K562 (cell line): ENCODE results near the gene CERS6. TPM values are rescaled to one million over a fixed set of nuclear protein-coding genes. Genes with fewer than 3 reads are reported as not detected.

ENCODE experiments used
- CBFA2T2 ChIP-seq: fragments of 450-650 bp; conservative IDR thresholded peaks from 2 replicates; pipeline ENCODE4 v1.6.1; 2017; ENCODE audit warnings: mild to moderate bottlenecking
- CBFA2T3 ChIP-seq: fragments of 450-650 bp; IDR thresholded peaks from 2 replicates; pipeline ENCODE4 v1.6.1; 2017
- CHCHD3 ChIP-seq: fragments of 250-450 bp; sonication (Bioruptor Pico); IDR thresholded peaks from 2 replicates; pipeline ENCODE4 v2.1.2; 2022; ENCODE audit warnings: mild to moderate bottlenecking
- CHD2 ChIP-seq: IDR thresholded peaks from 2 replicates; pipeline ENCODE4 v1.6.1; 2011; ENCODE audit warnings: low read depth, low read length
- FOS ChIP-seq: IDR thresholded peaks from 3 replicates; pipeline ENCODE4 v1.6.1; 2011; ENCODE audit not compliant: insufficient read length; ENCODE audit errors: extremely low read depth
- FOXM1 ChIP-seq, 2 experiments: fragments of 450-650 bp in 1 of 2; sonication (generic) in 1 of 2; formaldehyde crosslinking in 1 of 2; IDR thresholded peaks; 2 replicates each; pipeline versions ENCODE4 v1.6.1 to v1.9.0; 2017 to 2022; ENCODE audit warnings: low read depth in 2 of 2, mild to moderate bottlenecking in 2 of 2, missing genetic modification reagents in 1 of 2, moderate library complexity in 1 of 2
- HDGF ChIP-seq: fragments of 450-650 bp; IDR thresholded peaks from 2 replicates; pipeline ENCODE4 v1.6.1; 2016
- HEY1 ChIP-seq: fragments of 250-450 bp; sonication (Bioruptor Pico); IDR thresholded peaks from 2 replicates; pipeline ENCODE4 v1.5.0; 2020; ENCODE audit warnings: mild to moderate bottlenecking, moderate library complexity, borderline replicate concordance
- KAT2B ChIP-seq: IDR thresholded peaks from one replicate; pipeline ENCODE4 v1.6.1; 2012; ENCODE audit warnings: low read depth, mild to moderate bottlenecking, control low read depth, inconsistent platforms, low read length, moderate library complexity
- NR4A1 ChIP-seq, 2 experiments: fragments of 250-450 bp in 1 of 2; fragments of 450-650 bp in 1 of 2; sonication (Bioruptor Pico) in 1 of 2; IDR thresholded peaks; 2 replicates each; pipeline versions ENCODE4 v1.4.0 to v1.6.1; 2016 to 2020; ENCODE audit warnings: mild to moderate bottlenecking in 2 of 2, missing compliant biosample characterization in 1 of 2, missing genetic modification characterization in 1 of 2, moderate library complexity in 1 of 2
- OTX1 ChIP-seq: fragments of 450-650 bp; formaldehyde crosslinking; IDR thresholded peaks from 2 replicates; pipeline ENCODE4 v1.4.0; 2022; ENCODE audit warnings: mild to moderate bottlenecking
- POLR3A ChIP-seq: IDR thresholded peaks from 2 replicates; pipeline ENCODE4 v1.6.1; 2011; ENCODE audit warnings: borderline replicate concordance, mild to moderate bottlenecking, moderate library complexity; ENCODE audit not compliant: insufficient read length, insufficient read depth; ENCODE audit errors: extremely low read depth
- SAFB2 ChIP-seq: fragments of 200-400 bp; formaldehyde crosslinking; IDR thresholded peaks from 2 replicates; pipeline ENCODE4 v1.6.1; 2018; ENCODE audit warnings: borderline replicate concordance, low read length, low read depth, moderate library complexity; ENCODE audit not compliant: severe bottlenecking
- TARDBP ChIP-seq: fragments of 450-650 bp; IDR thresholded peaks from 2 replicates; pipeline ENCODE4 v1.6.1; 2016
- YY1 ChIP-seq, 3 experiments: IDR thresholded peaks; 2 replicates each; pipeline ENCODE4 v1.6.1; 2011; ENCODE audit warnings: low read length in 2 of 3, mild to moderate bottlenecking in 2 of 3, moderate library complexity in 2 of 3, borderline replicate concordance in 1 of 3, control low read depth in 1 of 3, low read depth in 1 of 3; ENCODE audit not compliant: insufficient read depth in 3 of 3, insufficient replicate concordance in 2 of 3, control insufficient read depth in 1 of 3, insufficient read length in 1 of 3; ENCODE audit errors: extremely low read depth in 1 of 3
- ZBTB17 ChIP-seq: fragments of 450-650 bp; formaldehyde crosslinking; IDR thresholded peaks from 2 replicates; pipeline ENCODE4 v1.4.0; 2020; ENCODE audit warnings: mild to moderate bottlenecking
- ZNF140 ChIP-seq: fragments of 250-450 bp; sonication (Bioruptor Pico); IDR thresholded peaks from 2 replicates; pipeline ENCODE4 v1.8.0; 2021; ENCODE audit warnings: moderate library complexity, mild to moderate bottlenecking, inconsistent platforms
- ZNF253 ChIP-seq: fragments of 250-450 bp; sonication (Bioruptor Pico); conservative IDR thresholded peaks from 2 replicates; pipeline ENCODE4 v1.6.1; 2021; ENCODE audit warnings: mild to moderate bottlenecking
- ZNF79 ChIP-seq: fragments of 250-450 bp; sonication (Bioruptor Pico); IDR thresholded peaks from 2 replicates; pipeline ENCODE4 v1.4.0; 2020; ENCODE audit warnings: low read depth, mild to moderate bottlenecking, moderate library complexity
- polyA plus RNA-seq, 8 experiments: library from polyadenylated mRNA; depleted of rRNA in 4 of 8; stranded (reverse) in 5 of 8; unstranded in 3 of 8; fragments of >200 nt; fragmentation: Nextera tagmentation in 2 of 8; fragmentation: Illumina TruSeq in 1 of 8; extraction: Ambion mirVana in 2 of 8; extraction: Trizol in 1 of 8; gene quantifications; 2 replicates each; pipeline versions ENCODE4 v1.2.1 to v1.2.3, GENCODE V29; 2011 to 2014; ENCODE audit warnings: inconsistent platforms in 1 of 8, missing spikeins in 1 of 8
- total RNA-seq, 7 experiments: library from RNA; depleted of rRNA in 6 of 7; stranded (reverse); fragments of >200 nt in 6 of 7; fragmentation: Illumina TruSeq in 2 of 7; extraction: Trizol in 2 of 7; gene quantifications; 2 replicates each; pipeline versions ENCODE4 v1.2.1 to v1.2.3, GENCODE V29; 2011 to 2021; ENCODE audit warnings: low replicate concordance in 1 of 7
- TF ChIP-seq, protein P1 (sequence below): sonication (generic); formaldehyde crosslinking; IDR thresholded peaks from 2 replicates; pipeline ENCODE4 v1.9.0; 2022; ENCODE audit warnings: mild to moderate bottlenecking, missing genetic modification reagents
- TF ChIP-seq, protein P2 (sequence below): fragments of 450-650 bp; IDR thresholded peaks from 2 replicates; pipeline ENCODE4 v1.7.0; 2016; ENCODE audit warnings: borderline replicate concordance
- TF ChIP-seq, protein P3 (sequence below): fragments of 250-450 bp; sonication (Bioruptor Pico); IDR thresholded peaks from 2 replicates; pipeline ENCODE4 v1.5.1; 2021; ENCODE audit warnings: mild to moderate bottlenecking
- TF ChIP-seq, protein P4 (sequence below): sonication (generic); IDR thresholded peaks from 2 replicates; pipeline ENCODE4 v1.6.1; 2016

Gene CERS6
- total and polyA plus RNA-seq, 9 of the 15 experiments (the other 6 are each of a cell fraction or from before 2014, with no cell fraction given): 1.6 to 13.6 (median 11.4) TPM

DNA sequence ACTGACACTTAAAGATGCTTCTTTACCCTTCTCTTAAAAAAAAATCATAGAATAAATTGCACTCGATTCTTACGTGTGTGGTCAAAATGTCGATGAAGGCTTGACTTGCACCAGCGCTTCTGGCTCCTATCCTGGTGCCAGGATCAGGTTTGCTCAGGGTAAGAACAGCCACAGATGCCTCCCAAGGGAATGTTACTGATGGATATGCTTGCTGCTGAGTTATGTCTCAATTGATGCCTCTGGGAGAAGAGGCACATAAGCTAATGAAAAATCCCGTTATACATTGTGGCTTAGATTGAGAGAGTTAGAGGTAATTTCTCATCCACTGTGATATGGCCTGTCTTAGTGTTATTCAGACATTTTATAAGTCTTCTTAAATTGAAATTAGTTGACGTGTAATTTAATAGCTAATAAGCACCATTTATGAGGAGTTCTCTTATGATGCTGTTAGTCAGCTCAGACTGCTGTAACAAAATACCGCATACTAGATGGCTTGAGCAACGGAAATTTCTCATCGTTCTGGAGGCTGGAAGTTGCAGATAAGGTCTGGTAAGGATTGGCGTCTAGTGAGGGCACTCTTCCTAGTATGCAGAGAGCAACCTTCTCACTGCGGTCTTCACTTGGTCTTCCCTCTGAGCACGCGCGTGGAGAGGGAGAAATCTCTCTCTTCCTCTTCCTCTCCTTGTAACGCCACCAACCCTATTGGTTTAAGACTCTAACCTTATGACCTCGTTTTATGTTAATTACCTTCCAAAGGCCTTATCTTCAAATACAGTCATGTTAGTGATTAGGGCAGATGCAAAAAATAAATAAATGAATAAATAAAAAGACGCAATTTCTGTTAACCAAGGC, 229.8 kb downstream of the CERS6 start (continued):
- TF ChIP-seq YY1 (IDR thresholded peaks at IDR 0.05; ENCODE audit: borderline replicate concordance in 1 of 3, control insufficient read depth in 1 of 3, extremely low read depth in 1 of 3, insufficient read depth in 3 of 3, insufficient read length in 1 of 3, insufficient replicate concordance in 2 of 3, low read depth in 1 of 3, low read length in 2 of 3): no peak
- peak; percentile 83 for TF ChIP-seq CBFA2T3
- TF ChIP-seq, protein P1, sequence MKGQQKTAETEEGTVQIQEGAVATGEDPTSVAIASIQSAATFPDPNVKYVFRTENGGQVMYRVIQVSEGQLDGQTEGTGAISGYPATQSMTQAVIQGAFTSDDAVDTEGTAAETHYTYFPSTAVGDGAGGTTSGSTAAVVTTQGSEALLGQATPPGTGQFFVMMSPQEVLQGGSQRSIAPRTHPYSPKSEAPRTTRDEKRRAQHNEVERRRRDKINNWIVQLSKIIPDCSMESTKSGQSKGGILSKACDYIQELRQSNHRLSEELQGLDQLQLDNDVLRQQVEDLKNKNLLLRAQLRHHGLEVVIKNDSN (CRISPR knock-in tag): no peak
- TF ChIP-seq CHCHD3 (CRISPR knock-in tag): no peak
- TF ChIP-seq, protein P2, sequence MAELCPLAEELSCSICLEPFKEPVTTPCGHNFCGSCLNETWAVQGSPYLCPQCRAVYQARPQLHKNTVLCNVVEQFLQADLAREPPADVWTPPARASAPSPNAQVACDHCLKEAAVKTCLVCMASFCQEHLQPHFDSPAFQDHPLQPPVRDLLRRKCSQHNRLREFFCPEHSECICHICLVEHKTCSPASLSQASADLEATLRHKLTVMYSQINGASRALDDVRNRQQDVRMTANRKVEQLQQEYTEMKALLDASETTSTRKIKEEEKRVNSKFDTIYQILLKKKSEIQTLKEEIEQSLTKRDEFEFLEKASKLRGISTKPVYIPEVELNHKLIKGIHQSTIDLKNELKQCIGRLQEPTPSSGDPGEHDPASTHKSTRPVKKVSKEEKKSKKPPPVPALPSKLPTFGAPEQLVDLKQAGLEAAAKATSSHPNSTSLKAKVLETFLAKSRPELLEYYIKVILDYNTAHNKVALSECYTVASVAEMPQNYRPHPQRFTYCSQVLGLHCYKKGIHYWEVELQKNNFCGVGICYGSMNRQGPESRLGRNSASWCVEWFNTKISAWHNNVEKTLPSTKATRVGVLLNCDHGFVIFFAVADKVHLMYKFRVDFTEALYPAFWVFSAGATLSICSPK: no peak
- TF ChIP-seq NR4A1 (CRISPR knock-in tag; IDR thresholded peaks at IDR 0.05): no peak
- no peak for TF ChIP-seq NR4A1 (tag; IDR thresholded peaks at IDR 0.05)
- TF ChIP-seq POLR3A: no peak
- TF ChIP-seq ZNF140: no peak
- no peak for TF ChIP-seq ZNF253
- TF ChIP-seq, protein P3, sequence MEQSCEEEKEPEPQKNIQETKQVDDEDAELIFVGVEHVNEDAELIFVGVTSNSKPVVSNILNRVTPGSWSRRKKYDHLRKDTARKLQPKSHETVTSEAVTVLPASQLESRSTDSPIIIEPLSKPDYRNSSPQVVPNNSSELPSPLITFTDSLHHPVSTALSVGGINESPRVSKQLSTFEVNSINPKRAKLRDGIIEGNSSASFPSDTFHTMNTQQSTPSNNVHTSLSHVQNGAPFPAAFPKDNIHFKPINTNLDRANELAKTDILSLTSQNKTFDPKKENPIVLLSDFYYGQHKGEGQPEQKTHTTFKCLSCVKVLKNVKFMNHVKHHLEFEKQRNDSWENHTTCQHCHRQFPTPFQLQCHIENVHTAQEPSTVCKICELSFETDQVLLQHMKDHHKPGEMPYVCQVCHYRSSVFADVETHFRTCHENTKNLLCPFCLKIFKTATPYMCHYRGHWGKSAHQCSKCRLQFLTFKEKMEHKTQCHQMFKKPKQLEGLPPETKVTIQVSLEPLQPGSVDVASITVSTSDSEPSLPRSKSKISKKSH (CRISPR knock-in tag): no peak
- TF ChIP-seq ZNF79: no peak
- TF ChIP-seq OTX1: no peak
- TF ChIP-seq FOS: no peak
- TF ChIP-seq ZBTB17 (CRISPR knock-in tag): peak; percentile 74
- no peak for TF ChIP-seq SAFB2
- 0 out of 2 replicates have a peak, but pooled peaks have one; percentile 72 for TF ChIP-seq TARDBP
- TF ChIP-seq, protein P4, sequence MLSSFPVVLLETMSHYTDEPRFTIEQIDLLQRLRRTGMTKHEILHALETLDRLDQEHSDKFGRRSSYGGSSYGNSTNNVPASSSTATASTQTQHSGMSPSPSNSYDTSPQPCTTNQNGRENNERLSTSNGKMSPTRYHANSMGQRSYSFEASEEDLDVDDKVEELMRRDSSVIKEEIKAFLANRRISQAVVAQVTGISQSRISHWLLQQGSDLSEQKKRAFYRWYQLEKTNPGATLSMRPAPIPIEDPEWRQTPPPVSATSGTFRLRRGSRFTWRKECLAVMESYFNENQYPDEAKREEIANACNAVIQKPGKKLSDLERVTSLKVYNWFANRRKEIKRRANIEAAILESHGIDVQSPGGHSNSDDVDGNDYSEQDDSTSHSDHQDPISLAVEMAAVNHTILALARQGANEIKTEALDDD: peak; percentile 81
- peak; percentile 70; the same call in 1 of the 2 replicates for TF ChIP-seq FOXM1 (IDR thresholded peaks at IDR 0.05; ENCODE audit: low read depth)
- no peak for TF ChIP-seq FOXM1 (CRISPR knock-in tag; IDR thresholded peaks at IDR 0.05; ENCODE audit: low read depth)
- no peak for TF ChIP-seq CHD2
- TF ChIP-seq KAT2B: no peak
- no peak for TF ChIP-seq HEY1 (CRISPR knock-in tag)
- TF ChIP-seq HDGF: no peak
- TF ChIP-seq CBFA2T2: peak; percentile 48; the same call in 1 of the 2 replicates
